Hepatic stellate cell (primary cell): Measurements from ENCODE around the gene MLST8.

Experiments used
- DNase-seq: peaks from one replicate; pipeline ENCODE4 v3.0.0; 2011; ENCODE audit warnings: low spot score

MLST8 gene

GRCh38 chr16:2173366-2173765 is 31.9 kb upstream of the MLST8 start:
- DNase-seq = no peak

DNA sequence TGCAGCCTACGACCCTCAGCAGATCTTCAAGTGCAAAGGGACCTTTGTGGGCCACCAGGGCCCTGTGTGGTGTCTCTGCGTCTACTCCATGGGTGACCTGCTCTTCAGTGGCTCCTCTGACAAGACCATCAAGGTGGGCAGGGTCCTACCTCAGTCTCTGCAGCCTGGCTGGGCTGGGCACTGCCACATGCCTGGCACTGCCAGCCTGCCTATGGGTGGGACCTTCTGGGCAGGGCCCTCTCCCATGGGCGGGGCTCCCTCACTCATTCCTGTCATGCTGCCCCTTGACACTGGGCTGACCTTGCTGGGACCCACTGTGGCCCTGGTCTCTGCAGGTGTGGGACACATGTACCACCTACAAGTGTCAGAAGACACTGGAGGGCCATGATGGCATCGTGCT is 31.3 kb upstream of the MLST8 start:
- no peak for DNase-seq

- no peak for DNase-seq
Measured at GRCh38 chr16:2174396-2175131, 30.7 kb upstream of the MLST8 start.

DNA sequence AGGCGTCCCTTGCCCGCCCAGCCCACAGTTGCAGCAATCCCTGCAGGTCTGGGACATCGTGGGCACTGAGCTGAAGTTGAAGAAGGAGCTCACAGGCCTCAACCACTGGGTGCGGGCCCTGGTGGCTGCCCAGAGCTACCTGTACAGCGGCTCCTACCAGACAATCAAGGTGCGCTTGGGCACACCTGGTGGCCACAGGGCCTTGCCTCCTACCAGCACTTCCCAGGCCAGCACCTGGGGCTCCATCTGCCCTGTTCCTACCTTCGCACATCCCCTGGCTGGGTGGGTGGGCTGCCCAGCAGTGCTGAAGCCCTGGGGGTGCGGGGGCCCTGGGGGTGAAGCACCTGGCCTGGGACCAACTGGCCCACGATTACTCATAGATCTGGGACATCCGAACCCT is 29.8 kb upstream of the MLST8 start:
- DNase-seq = no peak

- DNase-seq = no peak
Measured at GRCh38 chr16:2176047-2176446, 29.2 kb upstream of the MLST8 start.

DNA sequence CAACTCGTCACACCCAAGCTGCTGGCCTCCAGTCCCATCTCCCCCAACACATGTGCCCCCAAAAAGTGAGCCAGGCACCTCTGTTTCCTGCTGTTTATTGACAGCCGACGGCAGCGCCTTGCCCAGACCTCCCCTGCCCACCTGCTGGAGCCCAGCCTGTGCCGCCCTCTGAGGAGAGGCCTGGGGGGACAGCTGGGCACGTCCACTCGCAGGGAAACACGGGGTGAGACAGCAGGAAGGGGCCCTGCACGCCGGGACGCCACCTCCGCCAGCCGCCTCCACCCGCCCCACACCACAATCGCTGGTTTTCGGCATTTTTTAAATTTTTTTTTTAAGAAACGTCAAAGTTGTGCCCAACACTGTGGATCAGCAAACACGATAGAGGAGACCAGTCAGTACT is 28.2 kb upstream of the MLST8 start:
- DNase-seq = no peak

DNA sequence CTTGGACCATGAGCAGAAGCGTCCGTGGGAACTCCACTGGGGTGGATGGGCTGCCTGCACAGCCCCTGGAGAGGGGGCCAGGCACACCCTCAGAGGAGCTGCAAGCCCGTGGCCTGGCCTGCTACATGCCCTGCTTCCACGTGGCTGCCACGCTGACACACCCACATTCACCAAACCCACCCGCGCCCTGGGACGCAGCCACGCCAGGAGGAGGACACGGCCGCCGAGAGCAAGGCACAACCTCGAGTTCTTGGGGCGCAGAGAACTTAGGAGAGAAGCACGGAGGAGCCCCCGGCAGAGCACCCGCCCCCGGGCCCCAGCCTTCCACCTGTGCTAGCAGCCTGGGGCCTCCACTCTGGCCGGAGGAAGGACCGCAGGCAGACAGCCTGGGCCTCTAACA is 27.7 kb upstream of the MLST8 start:
- DNase-seq = no peak

GRCh38 chr16:2178321-2179106 is 26.7 kb upstream of the MLST8 start:
- no peak for DNase-seq

GRCh38 chr16:2179107-2179501 is 26.1 kb upstream of the MLST8 start:
- no peak for DNase-seq

GRCh38 chr16:2179576-2179975 is 25.7 kb upstream of the MLST8 start:
- no peak for DNase-seq

DNA sequence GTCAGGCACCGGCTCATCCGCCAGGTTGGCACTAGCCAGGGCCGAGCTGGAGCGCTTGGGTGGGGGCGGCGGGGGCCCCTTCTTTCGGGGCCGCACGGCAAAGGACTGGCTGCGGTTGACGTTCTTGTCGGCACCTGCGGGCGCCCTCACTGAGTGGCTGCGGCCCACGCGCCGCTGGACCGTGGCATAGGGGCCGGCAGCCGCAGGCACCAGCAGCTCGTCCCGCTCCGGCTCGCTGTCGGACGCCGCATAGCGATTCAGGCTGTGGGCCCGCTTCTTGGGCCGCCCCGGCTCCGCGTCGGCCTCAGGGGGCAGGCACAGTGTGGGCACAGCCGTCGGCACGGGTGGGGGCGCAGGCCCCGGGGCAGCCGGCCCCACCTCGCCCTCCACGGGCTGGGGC is 24.8 kb upstream of the MLST8 start:
- no peak for DNase-seq

- DNase-seq = no peak
Measured at GRCh38 chr16:2180962-2181923, 24.0 kb upstream of the MLST8 start.

GRCh38 chr16:2181952-2182351 is 23.3 kb upstream of the MLST8 start:
- no peak for DNase-seq

GRCh38 chr16:2183671-2184070 is 21.6 kb upstream of the MLST8 start:
- no peak for DNase-seq

GRCh38 chr16:2184346-2184745 is 20.9 kb upstream of the MLST8 start:
- no peak for DNase-seq

DNA sequence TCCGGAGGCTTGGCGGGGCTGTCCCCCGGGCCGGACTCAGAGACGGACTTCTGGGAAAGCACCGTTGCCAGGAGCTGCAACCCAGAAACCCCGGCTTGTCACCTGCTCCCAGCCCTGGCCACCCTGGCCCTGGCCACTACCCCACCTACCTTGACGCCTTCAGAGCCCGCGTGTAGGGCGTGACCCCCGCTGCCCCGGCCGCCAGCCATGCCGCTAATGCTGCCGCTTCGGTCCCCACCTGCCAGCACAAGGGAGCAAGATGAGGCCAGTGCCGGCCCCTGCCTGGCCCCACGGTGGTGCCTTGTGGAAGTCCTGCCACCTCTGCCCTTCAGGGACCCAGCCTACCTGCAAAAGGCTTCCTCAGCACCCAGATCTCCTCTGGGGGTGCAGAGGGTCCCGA is 20.3 kb upstream of the MLST8 start:
- no peak for DNase-seq

GRCh38 chr16:2186064-2186463 is 19.2 kb upstream of the MLST8 start:
- DNase-seq = no peak

GRCh38 chr16:2186505-2186904 is 18.7 kb upstream of the MLST8 start:
- no peak for DNase-seq

DNA sequence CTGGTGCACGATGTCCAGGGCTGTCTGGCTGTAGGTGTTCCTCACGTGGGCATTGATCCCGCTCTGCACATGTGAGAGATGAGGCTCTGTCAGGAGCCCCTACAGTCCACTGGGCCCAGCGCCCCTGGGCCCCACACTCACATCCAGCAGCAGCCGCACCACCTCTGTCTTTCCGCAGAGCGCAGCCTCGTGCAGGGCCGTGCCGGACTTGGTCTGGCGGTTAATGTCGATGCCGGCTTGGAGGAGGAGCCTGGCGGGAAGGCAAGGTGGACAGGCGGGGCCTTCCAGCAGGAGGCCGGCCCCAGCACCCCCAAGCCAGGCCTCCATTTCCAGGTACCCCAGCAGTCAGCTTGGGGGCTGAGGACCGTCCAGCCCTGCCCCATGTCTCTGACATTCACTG is 18.0 kb upstream of the MLST8 start:
- no peak for DNase-seq

DNA sequence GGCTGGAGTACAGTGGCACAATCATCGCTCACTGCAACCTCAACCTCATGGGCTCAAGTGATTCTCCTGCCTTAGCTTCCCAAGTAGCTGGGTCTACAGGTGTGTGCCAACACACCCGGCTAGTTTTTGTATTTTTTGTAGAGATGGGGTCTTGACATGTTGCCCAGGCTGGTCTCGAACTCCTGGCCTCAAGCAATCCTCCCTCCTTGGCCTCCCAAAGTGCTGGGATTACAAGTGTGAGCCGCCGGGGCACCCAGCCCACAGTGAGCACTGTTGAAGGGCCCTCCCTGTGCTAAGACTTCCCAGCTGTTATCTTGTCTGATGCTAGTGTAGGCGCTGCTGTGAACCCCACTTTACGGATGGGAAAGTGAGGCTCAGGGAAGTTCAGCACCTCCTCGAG is 16.9 kb upstream of the MLST8 start:
- DNase-seq = no peak

GRCh38 chr16:2189252-2189893 is 15.9 kb upstream of the MLST8 start:
- DNase-seq = no peak

GRCh38 chr16:2190002-2190658 is 15.1 kb upstream of the MLST8 start:
- no peak for DNase-seq
